ENCODE results near the gene PCP4. TPM values are rescaled to one million over a fixed set of nuclear protein-coding genes. Genes with fewer than 3 reads are reported as not detected.

The PCP4 gene
- total and polyA plus RNA-seq, 4 donors = 0.20 TPM; not detected in 3

GRCh38 chr21:39852726-39853500, 14.3 kb upstream of the PCP4 start:
- H3K9ac ChIP-seq (ENCODE audit: low read depth in 1 of 2, low read length in 2 of 2) = no peak overlapping the region
- H3K27ac ChIP-seq (ENCODE audit: low read depth in 1 of 2, low read length in 2 of 2) = no peak overlapping the region
- H3K9me3 ChIP-seq (ENCODE audit: control insufficient read depth in 4 of 4, low read length in 3 of 4) = peaks cover 0 to 2% (median 0%) of the 10 kb centered on the region in 4 donors
- H3K36me3 ChIP-seq (ENCODE audit: control insufficient read depth in 4 of 4, insufficient read depth in 3 of 4, low read depth in 1 of 4, low read length in 3 of 4) = no peaks in the 10 kb centered on the region
- TF ChIP-seq HNF4G (IDR thresholded peaks at IDR 0.05) (no peak), TAF1 (conservative IDR thresholded peaks at IDR 0.05) (no peak), GABPA (IDR thresholded peaks at IDR 0.05 in 1 of 2, conservative IDR thresholded peaks at IDR 0.05 in 1 of 2) (no peak), FOXA2 (IDR thresholded peaks at IDR 0.05) (no peak), YY1 (IDR thresholded peaks at IDR 0.05) (no peak), FOXA1 (IDR thresholded peaks at IDR 0.05) (no peak), JUND (IDR thresholded peaks at IDR 0.05) (no peak), CTCF (IDR thresholded peaks at IDR 0.05; ENCODE audit: low read depth, low read length, missing input control) (no peak), RAD21 (IDR thresholded peaks at IDR 0.05) (no peak), NR2F2 (IDR thresholded peaks at IDR 0.05) (no peak)
- TF ChIP-seq, protein P1, sequence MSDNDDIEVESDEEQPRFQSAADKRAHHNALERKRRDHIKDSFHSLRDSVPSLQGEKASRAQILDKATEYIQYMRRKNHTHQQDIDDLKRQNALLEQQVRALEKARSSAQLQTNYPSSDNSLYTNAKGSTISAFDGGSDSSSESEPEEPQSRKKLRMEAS (IDR thresholded peaks at IDR 0.05) = no peak
- 78% methylated on average over 14 of the region's 14 CpGs for WGBS
- no peak overlapping the region for H3K4me3 ChIP-seq (ENCODE audit: low read depth in 1 of 3, low read length in 3 of 3)
- DNase-seq (ENCODE audit: low spot score) = no peak
- peaks cover 0 to 1% (median 0%) of the 10 kb centered on the region in 4 donors for H3K27me3 ChIP-seq (ENCODE audit: control insufficient read depth in 4 of 4, insufficient read depth in 4 of 4, low read length in 3 of 4)
- H3K4me1 ChIP-seq (ENCODE audit: control insufficient read depth in 4 of 4, insufficient read depth in 4 of 4, low read length in 3 of 4) = no peaks in the 10 kb centered on the region

- no peak for TF ChIP-seq RXRA (IDR thresholded peaks at IDR 0.05)
- no peak for TF ChIP-seq HNF4A (conservative IDR thresholded peaks at IDR 0.05)
- no peak for TF ChIP-seq YY1 (IDR thresholded peaks at IDR 0.05)
- TF ChIP-seq, protein P2, sequence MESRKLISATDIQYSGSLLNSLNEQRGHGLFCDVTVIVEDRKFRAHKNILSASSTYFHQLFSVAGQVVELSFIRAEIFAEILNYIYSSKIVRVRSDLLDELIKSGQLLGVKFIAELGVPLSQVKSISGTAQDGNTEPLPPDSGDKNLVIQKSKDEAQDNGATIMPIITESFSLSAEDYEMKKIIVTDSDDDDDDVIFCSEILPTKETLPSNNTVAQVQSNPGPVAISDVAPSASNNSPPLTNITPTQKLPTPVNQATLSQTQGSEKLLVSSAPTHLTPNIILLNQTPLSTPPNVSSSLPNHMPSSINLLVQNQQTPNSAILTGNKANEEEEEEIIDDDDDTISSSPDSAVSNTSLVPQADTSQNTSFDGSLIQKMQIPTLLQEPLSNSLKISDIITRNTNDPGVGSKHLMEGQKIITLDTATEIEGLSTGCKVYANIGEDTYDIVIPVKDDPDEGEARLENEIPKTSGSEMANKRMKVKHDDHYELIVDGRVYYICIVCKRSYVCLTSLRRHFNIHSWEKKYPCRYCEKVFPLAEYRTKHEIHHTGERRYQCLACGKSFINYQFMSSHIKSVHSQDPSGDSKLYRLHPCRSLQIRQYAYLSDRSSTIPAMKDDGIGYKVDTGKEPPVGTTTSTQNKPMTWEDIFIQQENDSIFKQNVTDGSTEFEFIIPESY (IDR thresholded peaks at IDR 0.05) = no peak
- no peak for TF ChIP-seq FOXA2 (IDR thresholded peaks at IDR 0.05)
- TF ChIP-seq, protein P3, sequence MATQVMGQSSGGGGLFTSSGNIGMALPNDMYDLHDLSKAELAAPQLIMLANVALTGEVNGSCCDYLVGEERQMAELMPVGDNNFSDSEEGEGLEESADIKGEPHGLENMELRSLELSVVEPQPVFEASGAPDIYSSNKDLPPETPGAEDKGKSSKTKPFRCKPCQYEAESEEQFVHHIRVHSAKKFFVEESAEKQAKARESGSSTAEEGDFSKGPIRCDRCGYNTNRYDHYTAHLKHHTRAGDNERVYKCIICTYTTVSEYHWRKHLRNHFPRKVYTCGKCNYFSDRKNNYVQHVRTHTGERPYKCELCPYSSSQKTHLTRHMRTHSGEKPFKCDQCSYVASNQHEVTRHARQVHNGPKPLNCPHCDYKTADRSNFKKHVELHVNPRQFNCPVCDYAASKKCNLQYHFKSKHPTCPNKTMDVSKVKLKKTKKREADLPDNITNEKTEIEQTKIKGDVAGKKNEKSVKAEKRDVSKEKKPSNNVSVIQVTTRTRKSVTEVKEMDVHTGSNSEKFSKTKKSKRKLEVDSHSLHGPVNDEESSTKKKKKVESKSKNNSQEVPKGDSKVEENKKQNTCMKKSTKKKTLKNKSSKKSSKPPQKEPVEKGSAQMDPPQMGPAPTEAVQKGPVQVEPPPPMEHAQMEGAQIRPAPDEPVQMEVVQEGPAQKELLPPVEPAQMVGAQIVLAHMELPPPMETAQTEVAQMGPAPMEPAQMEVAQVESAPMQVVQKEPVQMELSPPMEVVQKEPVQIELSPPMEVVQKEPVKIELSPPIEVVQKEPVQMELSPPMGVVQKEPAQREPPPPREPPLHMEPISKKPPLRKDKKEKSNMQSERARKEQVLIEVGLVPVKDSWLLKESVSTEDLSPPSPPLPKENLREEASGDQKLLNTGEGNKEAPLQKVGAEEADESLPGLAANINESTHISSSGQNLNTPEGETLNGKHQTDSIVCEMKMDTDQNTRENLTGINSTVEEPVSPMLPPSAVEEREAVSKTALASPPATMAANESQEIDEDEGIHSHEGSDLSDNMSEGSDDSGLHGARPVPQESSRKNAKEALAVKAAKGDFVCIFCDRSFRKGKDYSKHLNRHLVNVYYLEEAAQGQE (IDR thresholded peaks at IDR 0.05) = no peak
- TF ChIP-seq, protein P1 (IDR thresholded peaks at IDR 0.05) = no peak
- TF ChIP-seq, protein P4, sequence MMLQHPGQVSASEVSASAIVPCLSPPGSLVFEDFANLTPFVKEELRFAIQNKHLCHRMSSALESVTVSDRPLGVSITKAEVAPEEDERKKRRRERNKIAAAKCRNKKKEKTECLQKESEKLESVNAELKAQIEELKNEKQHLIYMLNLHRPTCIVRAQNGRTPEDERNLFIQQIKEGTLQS (IDR thresholded peaks at IDR 0.05) = no peak
- TF ChIP-seq JUND (IDR thresholded peaks at IDR 0.05) = no peak
- TF ChIP-seq CTCF (IDR thresholded peaks at IDR 0.05; ENCODE audit: low read depth, low read length, missing input control) = no peak
- TF ChIP-seq SP1 (IDR thresholded peaks at IDR 0.05) = no peak
- no peak for TF ChIP-seq GABPA (IDR thresholded peaks at IDR 0.05 in 1 of 2, conservative IDR thresholded peaks at IDR 0.05 in 1 of 2)
- no peak for TF ChIP-seq FOXA1 (IDR thresholded peaks at IDR 0.05)
- no peak for TF ChIP-seq RAD21 (IDR thresholded peaks at IDR 0.05)
- no peak for TF ChIP-seq EGR1 (IDR thresholded peaks at IDR 0.05; ENCODE audit: low read depth in 2 of 2)
- TF ChIP-seq NR2F2 (IDR thresholded peaks at IDR 0.05) = no peak
These were observed 12.7 kb upstream of the PCP4 start for GRCh38 chr21:39854572-39854971.

More at GRCh38 chr21:39854572-39854971, 12.7 kb upstream of the PCP4 start:
- Histone ChIP-seq H3K36me3 (ENCODE audit: control insufficient read depth in 4 of 4, insufficient read depth in 3 of 4, low read depth in 1 of 4, low read length in 3 of 4) (no peaks in the 10 kb centered on the region), H3K9me3 (ENCODE audit: control insufficient read depth in 4 of 4, low read length in 3 of 4) (peaks cover 0 to 2% (median 0%) of the 10 kb centered on the region in 4 donors), H3K27me3 (ENCODE audit: control insufficient read depth in 4 of 4, insufficient read depth in 4 of 4, low read length in 3 of 4) (no peaks in the 10 kb centered on the region), H3K4me3 (ENCODE audit: low read depth in 1 of 3, low read length in 3 of 3) (no peak overlapping the region), H3K9ac (ENCODE audit: low read depth in 1 of 2, low read length in 2 of 2) (no peak overlapping the region), H3K4me1 (ENCODE audit: control insufficient read depth in 4 of 4, insufficient read depth in 4 of 4, low read length in 3 of 4) (no peaks in the 10 kb centered on the region), H3K27ac (ENCODE audit: low read depth in 1 of 2, low read length in 2 of 2) (no peak overlapping the region)
- DNase-seq (ENCODE audit: low spot score) = no peak
- WGBS = 83% methylated on average over 6 of the region's 6 CpGs
